ENCODE results near the gene KCNAB2.

The KCNAB2 gene

DNA sequence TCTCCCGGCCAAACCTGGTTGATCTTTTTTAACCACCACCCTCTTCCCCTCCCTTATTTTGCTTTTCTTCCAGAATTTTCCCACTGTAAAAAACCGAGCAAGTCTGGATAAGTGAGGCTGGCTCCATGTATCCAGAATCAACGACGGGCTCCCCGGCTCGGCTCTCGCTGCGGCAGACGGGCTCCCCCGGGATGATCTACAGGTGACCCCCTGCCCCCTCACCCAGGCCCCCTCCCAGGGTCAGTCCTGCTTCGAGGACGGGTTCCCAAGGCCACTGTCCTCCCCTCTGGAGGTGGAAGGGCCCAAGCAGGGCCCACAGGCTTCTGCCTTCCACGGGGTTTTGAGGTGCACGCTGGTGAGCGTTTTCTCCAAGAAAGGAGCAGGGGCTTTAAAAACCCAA, 5.2 kb upstream of the KCNAB2 start:
- H3K27me3 ChIP-seq (ENCODE audit: insufficient read depth, poor library complexity, severe bottlenecking): no peaks in the 10 kb centered on the region
- H3K4me3 ChIP-seq (replicated peaks; ENCODE audit: insufficient read depth, low read length): no peak overlapping the region
- DNase-seq (ENCODE audit: low read depth in 1 of 2, low spot score in 1 of 2): no peak
- TF ChIP-seq, protein P1, sequence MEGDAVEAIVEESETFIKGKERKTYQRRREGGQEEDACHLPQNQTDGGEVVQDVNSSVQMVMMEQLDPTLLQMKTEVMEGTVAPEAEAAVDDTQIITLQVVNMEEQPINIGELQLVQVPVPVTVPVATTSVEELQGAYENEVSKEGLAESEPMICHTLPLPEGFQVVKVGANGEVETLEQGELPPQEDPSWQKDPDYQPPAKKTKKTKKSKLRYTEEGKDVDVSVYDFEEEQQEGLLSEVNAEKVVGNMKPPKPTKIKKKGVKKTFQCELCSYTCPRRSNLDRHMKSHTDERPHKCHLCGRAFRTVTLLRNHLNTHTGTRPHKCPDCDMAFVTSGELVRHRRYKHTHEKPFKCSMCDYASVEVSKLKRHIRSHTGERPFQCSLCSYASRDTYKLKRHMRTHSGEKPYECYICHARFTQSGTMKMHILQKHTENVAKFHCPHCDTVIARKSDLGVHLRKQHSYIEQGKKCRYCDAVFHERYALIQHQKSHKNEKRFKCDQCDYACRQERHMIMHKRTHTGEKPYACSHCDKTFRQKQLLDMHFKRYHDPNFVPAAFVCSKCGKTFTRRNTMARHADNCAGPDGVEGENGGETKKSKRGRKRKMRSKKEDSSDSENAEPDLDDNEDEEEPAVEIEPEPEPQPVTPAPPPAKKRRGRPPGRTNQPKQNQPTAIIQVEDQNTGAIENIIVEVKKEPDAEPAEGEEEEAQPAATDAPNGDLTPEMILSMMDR (IDR thresholded peaks at IDR 0.05; ENCODE audit: insufficient read depth, low read length): no peak
- TF ChIP-seq GABPA (IDR thresholded peaks at IDR 0.05; ENCODE audit: low read depth) (no peak), POLR2AphosphoS5 (IDR thresholded peaks at IDR 0.05; ENCODE audit: low read depth) (no peak), SPI1 (IDR thresholded peaks at IDR 0.05; ENCODE audit: borderline replicate concordance, low read depth) (no peak)
- TF ChIP-seq, protein P2, sequence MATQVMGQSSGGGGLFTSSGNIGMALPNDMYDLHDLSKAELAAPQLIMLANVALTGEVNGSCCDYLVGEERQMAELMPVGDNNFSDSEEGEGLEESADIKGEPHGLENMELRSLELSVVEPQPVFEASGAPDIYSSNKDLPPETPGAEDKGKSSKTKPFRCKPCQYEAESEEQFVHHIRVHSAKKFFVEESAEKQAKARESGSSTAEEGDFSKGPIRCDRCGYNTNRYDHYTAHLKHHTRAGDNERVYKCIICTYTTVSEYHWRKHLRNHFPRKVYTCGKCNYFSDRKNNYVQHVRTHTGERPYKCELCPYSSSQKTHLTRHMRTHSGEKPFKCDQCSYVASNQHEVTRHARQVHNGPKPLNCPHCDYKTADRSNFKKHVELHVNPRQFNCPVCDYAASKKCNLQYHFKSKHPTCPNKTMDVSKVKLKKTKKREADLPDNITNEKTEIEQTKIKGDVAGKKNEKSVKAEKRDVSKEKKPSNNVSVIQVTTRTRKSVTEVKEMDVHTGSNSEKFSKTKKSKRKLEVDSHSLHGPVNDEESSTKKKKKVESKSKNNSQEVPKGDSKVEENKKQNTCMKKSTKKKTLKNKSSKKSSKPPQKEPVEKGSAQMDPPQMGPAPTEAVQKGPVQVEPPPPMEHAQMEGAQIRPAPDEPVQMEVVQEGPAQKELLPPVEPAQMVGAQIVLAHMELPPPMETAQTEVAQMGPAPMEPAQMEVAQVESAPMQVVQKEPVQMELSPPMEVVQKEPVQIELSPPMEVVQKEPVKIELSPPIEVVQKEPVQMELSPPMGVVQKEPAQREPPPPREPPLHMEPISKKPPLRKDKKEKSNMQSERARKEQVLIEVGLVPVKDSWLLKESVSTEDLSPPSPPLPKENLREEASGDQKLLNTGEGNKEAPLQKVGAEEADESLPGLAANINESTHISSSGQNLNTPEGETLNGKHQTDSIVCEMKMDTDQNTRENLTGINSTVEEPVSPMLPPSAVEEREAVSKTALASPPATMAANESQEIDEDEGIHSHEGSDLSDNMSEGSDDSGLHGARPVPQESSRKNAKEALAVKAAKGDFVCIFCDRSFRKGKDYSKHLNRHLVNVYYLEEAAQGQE (IDR thresholded peaks at IDR 0.05; ENCODE audit: insufficient replicate concordance, low read depth): no peak
- no peak overlapping the region for H3K27ac ChIP-seq (replicated peaks)

DNA sequence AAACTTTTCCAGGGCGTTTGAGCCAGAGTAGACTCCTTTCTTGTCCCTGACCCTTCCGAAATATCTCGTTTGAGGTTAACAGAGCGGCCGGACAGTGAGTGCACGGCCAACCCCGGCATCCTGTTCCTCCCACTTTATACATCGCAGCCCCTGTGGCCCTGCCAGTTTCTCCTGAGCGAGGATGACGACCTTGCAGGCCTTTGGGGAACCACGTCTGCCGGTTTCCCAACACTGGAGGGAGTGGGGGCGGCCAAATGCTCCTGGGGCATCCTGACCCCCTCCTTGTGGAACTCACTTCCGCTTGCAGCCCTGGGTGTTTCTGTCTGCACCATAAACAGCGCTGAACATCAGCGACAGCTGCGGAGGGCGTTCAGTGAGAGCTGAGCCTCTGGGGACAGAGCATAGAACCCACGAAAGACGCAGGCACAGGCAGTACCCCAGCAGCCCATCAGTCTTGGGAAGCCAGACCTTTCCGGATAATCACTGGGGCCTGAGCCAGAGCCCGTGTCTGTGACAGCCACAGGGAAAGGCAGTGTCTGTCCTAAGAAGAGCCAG, 4.8 kb upstream of the KCNAB2 start:
- Histone ChIP-seq H3K4me3 (replicated peaks; ENCODE audit: insufficient read depth, low read length) (no peak overlapping the region), H3K27me3 (ENCODE audit: insufficient read depth, poor library complexity, severe bottlenecking) (no peaks in the 10 kb centered on the region), H3K27ac (replicated peaks) (no peak overlapping the region)
- DNase-seq (ENCODE audit: low read depth in 1 of 2, low spot score in 1 of 2): peak in 1 of 2 experiments; percentile 50
- TF ChIP-seq GABPA (IDR thresholded peaks at IDR 0.05; ENCODE audit: low read depth): no peak
- TF ChIP-seq, protein P2 (IDR thresholded peaks at IDR 0.05; ENCODE audit: insufficient replicate concordance, low read depth): no peak
- TF ChIP-seq POLR2AphosphoS5 (IDR thresholded peaks at IDR 0.05; ENCODE audit: low read depth): peak; percentile 44

DNA sequence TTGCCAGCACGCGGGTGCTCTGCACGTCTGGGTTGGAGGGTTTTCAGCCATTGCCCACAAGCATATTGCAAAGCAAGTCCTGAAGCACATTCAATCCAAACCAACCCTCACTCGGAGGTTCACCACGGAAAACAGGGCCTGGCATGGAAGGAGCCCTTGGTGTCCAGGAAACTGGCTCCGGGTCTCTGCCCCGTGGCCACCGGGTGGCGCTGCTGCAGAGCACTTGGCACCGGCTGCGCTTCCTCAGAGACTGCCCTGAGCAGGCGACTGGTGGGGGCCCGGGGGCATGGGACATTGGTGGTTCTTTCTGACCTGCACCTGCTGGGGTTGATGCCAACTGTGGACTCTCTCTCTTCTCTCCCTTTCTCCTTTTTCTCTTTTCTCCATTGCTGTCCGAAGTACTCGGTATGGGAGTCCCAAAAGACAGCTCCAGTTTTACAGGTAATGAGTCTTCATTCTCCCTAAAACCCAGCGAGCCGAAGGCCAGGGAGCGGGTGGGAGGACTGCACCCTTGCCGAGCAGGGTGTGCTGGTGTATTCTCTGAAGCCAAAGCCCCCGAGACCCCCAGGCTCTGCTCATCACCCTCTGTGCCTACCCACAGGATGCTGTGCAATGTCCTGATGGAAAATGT, 4.1 kb upstream of the KCNAB2 start:
- Histone ChIP-seq H3K27me3 (ENCODE audit: insufficient read depth, poor library complexity, severe bottlenecking) (no peaks in the 10 kb centered on the region), H3K4me3 (replicated peaks; ENCODE audit: insufficient read depth, low read length) (no peak overlapping the region), H3K27ac (replicated peaks) (no peak overlapping the region)
- DNase-seq (ENCODE audit: low read depth in 1 of 2, low spot score in 1 of 2): no peak
- TF ChIP-seq GABPA (IDR thresholded peaks at IDR 0.05; ENCODE audit: low read depth) (no peak), POLR2AphosphoS5 (IDR thresholded peaks at IDR 0.05; ENCODE audit: low read depth) (no peak)
- TF ChIP-seq, protein P1 (IDR thresholded peaks at IDR 0.05; ENCODE audit: insufficient read depth, low read length): peak; percentile 36
- TF ChIP-seq, protein P2 (IDR thresholded peaks at IDR 0.05; ENCODE audit: insufficient replicate concordance, low read depth): no peak

Data from HL-60 (cell line).